Effector memory CD4-positive, alpha-beta T cell (primary cell): ENCODE results near the gene KRT24.

Experiments used
- DNase-seq, 3 donors: peaks; one replicate each; pipeline ENCODE4 v3.0.0-alpha.2; 2020
- H3K27ac ChIP-seq: 2 replicates; pipeline ENCODE4 v1.7.0; 2013; ENCODE audit warnings: mild to moderate bottlenecking, low read length, moderate library complexity; ENCODE audit not compliant: insufficient read depth, poor library complexity, severe bottlenecking
- H3K27me3 ChIP-seq: replicated peaks from 2 replicates; pipeline ENCODE4 v1.7.0; 2013; ENCODE audit warnings: mild to moderate bottlenecking, low read length; ENCODE audit not compliant: insufficient read depth, control insufficient read depth, poor library complexity, severe bottlenecking
- H3K36me3 ChIP-seq: 2 replicates; pipeline ENCODE4 v1.7.0; 2013; ENCODE audit warnings: mild to moderate bottlenecking, low read length, moderate library complexity; ENCODE audit not compliant: control insufficient read depth, insufficient read depth
- H3K4me1 ChIP-seq: 2 replicates; pipeline ENCODE4 v1.7.0; 2013; ENCODE audit warnings: low read length, mild to moderate bottlenecking; ENCODE audit not compliant: control insufficient read depth, insufficient read depth, poor library complexity, severe bottlenecking
- H3K4me3 ChIP-seq: 2 replicates; pipeline ENCODE4 v1.7.0; 2013; ENCODE audit warnings: low read length, low read depth, mild to moderate bottlenecking; ENCODE audit not compliant: insufficient read depth, poor library complexity, severe bottlenecking
- H3K9me3 ChIP-seq: 2 replicates; pipeline ENCODE4 v1.7.0; 2013; ENCODE audit warnings: mild to moderate bottlenecking, low read length, moderate library complexity; ENCODE audit not compliant: control insufficient read depth

The KRT24 gene

GRCh38 chr17:40697297-40697696 lies 6.3 kb downstream of the KRT24 start:
- H3K9me3 ChIP-seq: no peaks in the 10 kb centered on the region
- H3K4me3 ChIP-seq: no peak overlapping the region
- H3K27me3 ChIP-seq: peaks cover 7% of the 10 kb centered on the region
- DNase-seq: no peak
- H3K27ac ChIP-seq: no peak overlapping the region
- H3K36me3 ChIP-seq: no peaks in the 10 kb centered on the region
- H3K4me1 ChIP-seq: no peaks in the 10 kb centered on the region

DNA sequence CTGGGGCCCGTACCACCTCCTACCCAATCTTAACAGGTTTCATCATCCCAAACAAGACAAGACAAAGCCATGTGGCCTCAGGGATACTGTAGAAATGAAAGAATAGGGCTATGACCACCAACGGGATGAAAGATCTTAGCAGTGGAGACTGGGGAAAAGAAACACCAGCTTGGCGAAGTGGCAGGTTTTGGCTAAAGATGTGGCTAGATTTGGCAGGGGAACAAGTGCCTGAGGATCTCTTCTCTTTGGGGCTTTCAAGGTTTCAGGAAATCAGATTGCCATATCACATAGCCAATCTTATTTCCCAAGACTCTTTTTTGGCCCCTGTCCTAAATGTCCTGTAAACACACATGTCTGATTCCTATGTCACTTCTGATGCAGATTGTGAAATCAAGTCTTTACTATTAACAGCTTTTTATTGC lies 6.9 kb downstream of the KRT24 start:
- Histone ChIP-seq H3K9me3 (no peaks in the 10 kb centered on the region), H3K4me1 (no peaks in the 10 kb centered on the region), H3K36me3 (no peaks in the 10 kb centered on the region), H3K4me3 (no peak overlapping the region), H3K27me3 (peaks cover 7% of the 10 kb centered on the region), H3K27ac (no peak overlapping the region)
- no peak for DNase-seq

- Histone ChIP-seq H3K27me3 (peaks cover 7% of the 10 kb centered on the region), H3K27ac (no peak overlapping the region), H3K4me3 (no peak overlapping the region), H3K9me3 (no peaks in the 10 kb centered on the region), H3K36me3 (no peaks in the 10 kb centered on the region), H3K4me1 (no peaks in the 10 kb centered on the region)
- DNase-seq: no peak
These were observed 7.6 kb downstream of the KRT24 start for GRCh38 chr17:40695874-40696472.

DNA sequence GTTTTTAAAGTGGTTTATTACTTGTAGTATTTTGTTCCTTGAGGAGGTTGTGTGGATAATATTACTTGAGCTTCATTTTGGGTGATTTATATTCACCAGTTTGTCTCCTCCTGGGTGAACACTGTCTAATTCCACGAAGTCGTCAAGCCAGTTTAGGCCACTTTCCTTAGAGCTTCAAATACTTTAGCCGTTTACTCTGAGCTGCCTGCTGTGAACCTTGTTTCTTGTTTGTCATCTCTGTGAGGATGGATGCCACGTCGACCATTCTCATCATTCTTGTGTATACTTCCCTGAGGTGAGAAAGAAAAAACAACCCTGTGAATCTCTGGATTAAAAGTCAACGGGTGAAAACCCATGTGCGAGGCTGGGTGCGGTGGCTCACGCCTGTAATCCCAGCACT lies 9.0 kb downstream of the KRT24 start:
- DNase-seq: no peak
- H3K4me1 ChIP-seq: no peaks in the 10 kb centered on the region
- no peaks in the 10 kb centered on the region for H3K36me3 ChIP-seq
- no peaks in the 10 kb centered on the region for H3K9me3 ChIP-seq
- no peak overlapping the region for H3K4me3 ChIP-seq
- no peak overlapping the region for H3K27ac ChIP-seq
- peaks cover 7% of the 10 kb centered on the region for H3K27me3 ChIP-seq

DNA sequence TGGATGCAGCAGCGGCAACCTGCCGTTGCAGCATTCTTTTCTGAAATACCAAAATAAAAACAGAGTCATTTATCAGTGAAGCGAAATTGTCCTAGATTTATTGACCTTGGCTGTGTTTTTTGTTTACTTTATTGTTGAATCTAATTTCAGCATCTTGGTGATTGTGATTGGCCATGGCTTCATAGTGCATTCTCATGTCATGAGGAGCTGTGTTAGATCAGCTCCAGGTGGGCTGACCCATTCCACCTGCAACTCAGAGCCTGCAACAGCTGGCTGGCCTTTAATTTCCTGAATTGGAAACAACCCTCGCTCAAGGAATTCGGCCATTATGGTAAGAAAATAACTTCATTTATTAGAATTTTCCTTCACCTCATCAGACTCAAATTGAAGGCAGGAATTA lies 16.4 kb downstream of the KRT24 start:
- no peaks in the 10 kb centered on the region for H3K4me1 ChIP-seq
- H3K36me3 ChIP-seq: no peaks in the 10 kb centered on the region
- H3K27ac ChIP-seq: no peak overlapping the region
- no peaks in the 10 kb centered on the region for H3K9me3 ChIP-seq
- no peak for DNase-seq
- no peaks in the 10 kb centered on the region for H3K27me3 ChIP-seq
- H3K4me3 ChIP-seq: no peak overlapping the region

- Histone ChIP-seq H3K27ac (no peak overlapping the region), H3K9me3 (no peaks in the 10 kb centered on the region), H3K27me3 (no peaks in the 10 kb centered on the region), H3K4me3 (no peak overlapping the region), H3K36me3 (no peaks in the 10 kb centered on the region), H3K4me1 (no peaks in the 10 kb centered on the region)
- no peak for DNase-seq
These were observed 17.4 kb downstream of the KRT24 start for GRCh38 chr17:40686192-40686591.

DNA sequence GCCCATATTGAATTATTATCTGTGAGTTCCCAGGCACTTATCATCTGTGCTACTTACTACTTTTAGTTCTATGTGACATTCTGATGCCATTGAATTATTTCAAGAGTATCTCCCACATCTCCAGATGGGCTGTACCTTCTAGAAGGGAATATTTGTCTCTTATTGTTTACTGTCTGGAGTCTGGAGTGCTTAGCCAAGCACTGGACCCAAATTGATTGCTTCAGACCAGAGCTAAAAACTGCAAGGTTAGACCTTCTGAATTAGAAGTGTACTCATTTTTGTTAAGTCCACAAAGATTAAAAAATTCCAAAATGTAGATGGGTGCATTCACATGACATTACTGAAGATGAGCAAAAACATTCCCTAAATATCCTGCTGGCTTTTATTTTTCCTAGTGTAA lies 22.6 kb downstream of the KRT24 start:
- Histone ChIP-seq H3K27ac (no peak overlapping the region), H3K36me3 (no peaks in the 10 kb centered on the region), H3K4me1 (no peaks in the 10 kb centered on the region), H3K9me3 (no peaks in the 10 kb centered on the region), H3K4me3 (no peak overlapping the region), H3K27me3 (peaks cover 4% of the 10 kb centered on the region)
- no peak for DNase-seq

GRCh38 chr17:40679523-40679907 lies 24.0 kb downstream of the KRT24 start:
- H3K27ac ChIP-seq: no peak overlapping the region
- no peak overlapping the region for H3K4me3 ChIP-seq
- DNase-seq: no peak
- no peaks in the 10 kb centered on the region for H3K4me1 ChIP-seq
- peaks cover 4% of the 10 kb centered on the region for H3K27me3 ChIP-seq
- H3K36me3 ChIP-seq: no peaks in the 10 kb centered on the region
- H3K9me3 ChIP-seq: no peaks in the 10 kb centered on the region

GRCh38 chr17:40678902-40679522 lies 24.5 kb downstream of the KRT24 start:
- H3K27me3 ChIP-seq: peaks cover 4% of the 10 kb centered on the region
- H3K4me1 ChIP-seq: no peaks in the 10 kb centered on the region
- no peaks in the 10 kb centered on the region for H3K9me3 ChIP-seq
- H3K4me3 ChIP-seq: no peak overlapping the region
- no peaks in the 10 kb centered on the region for H3K36me3 ChIP-seq
- no peak overlapping the region for H3K27ac ChIP-seq
- DNase-seq: no peak

DNA sequence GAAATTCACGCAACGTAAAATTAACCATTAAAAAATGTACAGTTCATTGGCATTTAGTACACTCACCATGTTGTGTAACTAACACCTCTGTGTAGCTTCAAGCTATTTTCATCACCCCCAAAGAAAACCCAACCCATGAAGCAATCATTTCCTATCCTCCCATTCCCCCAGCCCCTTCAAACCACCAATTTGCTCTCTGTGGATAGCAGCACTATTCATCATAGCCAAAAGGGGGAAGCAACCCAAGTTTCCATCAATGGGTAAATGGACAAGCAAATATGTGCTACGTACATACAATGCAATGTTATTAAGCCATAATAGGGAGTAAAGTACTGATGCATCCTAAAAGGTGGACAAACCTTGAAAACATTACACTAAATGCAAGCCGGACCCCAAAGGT lies 27.6 kb downstream of the KRT24 start:
- Histone ChIP-seq H3K27ac (no peak overlapping the region), H3K4me1 (no peaks in the 10 kb centered on the region), H3K27me3 (peaks cover 4% of the 10 kb centered on the region), H3K9me3 (no peaks in the 10 kb centered on the region), H3K36me3 (no peaks in the 10 kb centered on the region), H3K4me3 (no peak overlapping the region)
- DNase-seq: no peak
